ENCODE measurements around the gene CCDC61.

The CCDC61 gene

DNA sequence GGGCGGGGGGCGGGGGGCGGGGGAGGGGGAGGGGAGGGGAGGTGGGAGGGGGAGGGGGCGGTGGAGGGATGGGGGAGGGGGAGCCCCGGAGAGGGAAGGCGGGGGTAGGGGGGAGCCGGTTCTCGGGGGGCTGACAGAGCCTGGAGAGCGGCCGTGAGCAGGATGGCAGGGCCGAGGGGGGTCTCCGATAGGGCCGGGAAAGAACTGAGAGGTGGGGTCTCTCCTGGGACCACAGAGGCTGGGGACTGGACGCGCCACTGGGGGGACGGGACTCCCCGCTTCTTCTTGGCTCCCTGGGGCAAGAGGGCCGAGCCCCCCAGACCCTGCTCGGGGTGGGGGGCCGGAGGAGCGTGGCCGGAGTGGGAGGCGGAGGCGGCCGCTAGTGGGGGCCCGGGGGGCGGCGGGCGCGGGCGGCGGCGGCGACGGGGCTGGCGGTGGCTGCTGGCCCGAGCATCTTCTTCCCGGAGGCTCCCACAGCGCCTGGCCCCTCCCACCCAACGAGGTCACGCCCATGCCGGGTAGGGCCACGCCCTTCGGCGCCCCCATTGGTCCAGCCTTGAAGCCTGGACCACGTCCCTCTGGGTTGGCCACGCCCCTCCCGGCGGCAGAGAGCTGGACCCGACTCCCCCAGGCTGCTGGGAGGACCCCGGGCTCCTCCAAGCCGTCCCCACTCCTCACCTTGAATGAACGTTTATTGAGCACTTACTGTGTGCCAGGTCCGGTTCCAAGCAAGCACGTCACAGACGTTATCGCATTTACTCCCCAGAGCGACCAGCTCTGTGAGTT lies 21.5 kb upstream of the CCDC61 start, which contains the start of gene NOVA2:
TSS of gene NOVA2 (minus strand) at position 313 of the 786 bp plus-strand sequence. CDS start 514 bp downstream, outside the sequence.
- ATAC-seq (peak; percentile 55), DNase-seq (peak; percentile 66)

DNA sequence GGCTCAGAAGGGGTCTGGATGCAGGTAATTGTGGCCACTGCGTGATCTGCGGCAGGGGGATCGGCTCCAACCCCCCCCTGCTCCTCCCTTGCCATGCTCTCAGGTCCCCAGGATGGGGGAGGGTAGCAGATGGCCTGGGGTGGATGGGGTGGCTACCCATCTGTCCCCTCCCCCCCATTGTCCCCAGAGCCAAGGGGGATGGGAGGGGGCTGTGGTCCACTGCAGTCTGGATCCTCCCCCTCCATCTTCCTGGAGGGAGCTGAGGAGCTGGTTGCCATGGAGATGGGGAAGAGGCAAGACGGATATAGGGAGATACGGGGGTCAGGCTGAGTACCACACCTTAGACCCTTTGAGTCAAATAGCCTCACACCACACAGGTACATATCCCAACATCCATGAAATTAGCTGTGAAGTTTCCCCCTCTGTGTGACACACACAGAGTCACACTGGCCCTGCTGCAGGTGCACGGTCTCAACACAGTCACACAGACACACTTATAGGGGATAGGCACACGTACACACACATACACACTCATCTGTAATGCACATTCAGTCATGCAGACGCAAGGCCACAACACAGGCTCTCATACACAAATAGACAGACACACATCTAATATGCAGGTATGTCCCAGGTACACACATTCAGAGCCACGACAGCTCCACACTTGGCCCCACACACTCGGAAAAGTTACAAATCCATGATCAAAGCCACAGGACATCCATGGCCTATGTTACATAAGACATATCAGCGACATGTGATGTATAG lies 19.8 kb upstream of the CCDC61 start:
- DNase-seq (no peak), ATAC-seq (no peak)

DNA sequence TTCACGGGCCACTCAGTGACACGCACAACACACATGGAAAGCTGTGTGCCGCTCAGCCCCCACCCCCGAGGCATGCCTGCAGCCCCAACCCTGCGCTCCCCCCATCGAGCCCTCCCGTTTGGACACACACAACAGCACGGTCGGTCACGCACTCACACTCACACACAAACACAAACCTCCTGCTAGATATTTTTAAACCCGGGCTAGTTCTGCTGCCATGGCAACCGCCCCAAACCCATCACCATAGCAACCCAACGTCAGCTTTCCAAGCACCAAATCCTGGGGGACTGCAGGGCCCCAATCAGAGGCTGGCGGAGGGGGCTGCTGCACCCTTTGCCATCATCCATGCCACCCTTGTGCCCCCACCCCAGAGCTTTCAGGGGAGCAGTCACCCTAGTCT lies 19.1 kb upstream of the CCDC61 start:
- ATAC-seq (no peak), DNase-seq (no peak)

DNA sequence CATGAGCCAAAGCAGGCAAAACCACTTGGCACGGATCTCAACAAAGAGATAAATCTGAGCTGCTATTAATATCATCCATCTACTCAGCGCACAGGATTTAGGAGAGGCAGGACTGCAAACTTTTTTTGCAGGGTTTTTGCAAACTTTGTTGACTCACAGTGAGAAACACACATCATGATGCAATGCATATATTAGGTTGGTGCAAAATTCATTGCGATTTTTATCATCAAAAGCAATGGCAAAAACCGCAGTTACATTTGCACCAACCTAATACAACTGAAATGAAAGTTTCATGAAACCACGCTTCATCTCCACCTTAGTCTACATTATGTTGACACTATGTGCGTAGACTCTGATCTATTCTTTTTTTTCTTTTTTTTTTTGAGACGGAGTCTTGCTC lies 17.1 kb upstream of the CCDC61 start:
- no peak for DNase-seq

DNA sequence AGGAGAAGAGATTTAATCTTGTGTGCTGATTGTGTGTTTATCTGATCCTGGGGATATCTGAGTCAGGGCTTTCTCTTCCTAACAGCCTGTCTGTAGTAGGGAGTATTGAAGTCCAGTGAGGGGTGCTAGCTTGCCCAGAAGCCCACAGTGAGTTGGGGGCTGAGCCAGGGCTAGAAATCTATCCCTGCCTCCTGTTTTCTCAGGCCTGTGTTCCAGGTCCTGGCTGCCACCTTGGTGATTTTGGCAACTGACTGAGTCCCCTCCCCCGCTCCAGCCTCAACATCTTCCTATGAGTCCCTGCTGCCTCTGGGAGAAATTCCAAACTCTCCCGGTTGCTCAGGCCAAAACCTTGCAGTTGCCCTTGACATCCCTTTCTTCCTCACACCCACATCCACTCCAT lies 13.9 kb upstream of the CCDC61 start:
- DNase-seq: no peak
- no peak for ATAC-seq

More for the DNA sequence above, 17.1 kb upstream of the CCDC61 start:
- ATAC-seq: no peak

- DNase-seq (no peak), ATAC-seq (no peak)
Observed at GRCh38 chr19:45985321-45985720, 9.9 kb upstream of the CCDC61 start.

DNA sequence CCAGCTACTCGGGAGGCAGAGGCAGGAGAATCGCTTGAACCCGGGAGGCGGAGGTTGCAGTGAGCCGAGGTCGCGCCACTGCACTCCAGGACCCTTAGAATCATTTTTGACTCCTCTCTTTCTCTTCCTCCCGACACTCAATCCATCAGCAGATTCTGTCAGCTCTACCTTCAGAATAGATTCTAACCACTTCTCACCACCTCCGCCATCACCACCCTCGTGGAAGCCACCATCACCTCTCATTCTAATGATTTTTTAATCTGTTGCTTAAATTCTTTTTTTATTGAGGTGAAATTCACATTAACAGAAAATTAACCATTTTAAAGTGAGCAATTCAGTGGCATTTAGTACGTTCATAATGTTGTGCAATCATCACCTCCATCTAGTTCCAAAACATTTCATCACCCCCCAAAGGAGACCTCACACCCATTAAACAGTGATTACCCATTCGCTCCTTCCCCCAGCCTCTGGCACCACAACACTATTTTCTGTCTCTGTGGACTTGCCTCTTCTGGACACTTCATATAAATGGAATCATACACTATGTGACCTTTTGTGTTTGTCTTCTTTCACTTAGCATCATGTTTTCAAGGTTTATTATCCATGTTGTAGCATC lies 5.0 kb upstream of the CCDC61 start:
- no peak for DNase-seq
- no peak for ATAC-seq

- no peak for DNase-seq
- ATAC-seq: peak; percentile 1
Observed at GRCh38 chr19:45994456-45994997, 740 bp upstream of the CCDC61 start.

GRCh38 chr19:45995715-45996385 lies 583 bp downstream of the CCDC61 start:
- ATAC-seq (no peak), DNase-seq (no peak)

GRCh38 chr19:45996933-45997332 lies 1.7 kb downstream of the CCDC61 start:
- DNase-seq (no peak), ATAC-seq (no peak)

GRCh38 chr19:45998834-45999233 lies 3.6 kb downstream of the CCDC61 start:
- DNase-seq (no peak), ATAC-seq (no peak)

GRCh38 chr19:45999653-46000121 lies 4.4 kb downstream of the CCDC61 start:
- no peak for ATAC-seq
- peak; percentile 36 for DNase-seq

DNA sequence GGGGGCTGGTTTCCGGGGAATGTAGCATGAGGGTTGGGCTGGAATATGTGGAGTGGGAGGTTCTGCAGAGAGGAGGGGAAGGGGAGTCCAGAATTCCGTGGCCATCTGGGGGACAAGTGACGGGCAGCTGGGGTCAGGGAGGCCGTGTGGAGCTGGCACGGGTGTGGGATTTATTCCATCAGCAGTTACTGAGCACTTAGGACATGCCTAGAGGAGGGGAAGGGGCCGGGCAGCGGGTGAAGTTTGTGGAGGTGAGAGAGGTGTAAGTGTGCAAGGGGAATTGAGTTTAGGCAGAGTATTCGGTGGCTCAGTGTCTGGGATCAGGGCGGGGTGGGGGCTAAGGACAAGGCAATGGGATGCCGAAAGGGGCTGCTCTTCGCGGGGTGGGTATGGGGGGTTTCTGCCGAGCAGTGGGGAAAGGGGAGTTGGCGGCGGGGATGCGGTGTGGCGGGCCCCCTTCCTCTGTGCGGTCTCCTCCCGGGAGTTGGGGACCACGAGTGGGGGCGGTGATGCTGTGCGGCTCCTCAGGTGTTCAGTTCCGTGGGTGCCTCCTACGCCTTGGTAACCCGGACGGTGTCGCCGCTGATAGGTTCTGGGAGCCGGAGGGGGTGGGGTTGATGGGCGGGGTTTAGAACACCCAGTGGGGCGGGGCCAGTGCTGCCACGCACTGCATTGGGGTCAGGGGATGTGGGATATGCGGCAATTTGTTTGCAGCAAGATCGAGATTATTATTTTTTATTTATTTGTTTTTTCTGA lies 5.4 kb downstream of the CCDC61 start:
- peak; percentile 66 for DNase-seq
- ATAC-seq: peak; percentile 77

GRCh38 chr19:46002678-46003275 lies 7.5 kb downstream of the CCDC61 start:
- DNase-seq: no peak
- no peak for ATAC-seq

DNA sequence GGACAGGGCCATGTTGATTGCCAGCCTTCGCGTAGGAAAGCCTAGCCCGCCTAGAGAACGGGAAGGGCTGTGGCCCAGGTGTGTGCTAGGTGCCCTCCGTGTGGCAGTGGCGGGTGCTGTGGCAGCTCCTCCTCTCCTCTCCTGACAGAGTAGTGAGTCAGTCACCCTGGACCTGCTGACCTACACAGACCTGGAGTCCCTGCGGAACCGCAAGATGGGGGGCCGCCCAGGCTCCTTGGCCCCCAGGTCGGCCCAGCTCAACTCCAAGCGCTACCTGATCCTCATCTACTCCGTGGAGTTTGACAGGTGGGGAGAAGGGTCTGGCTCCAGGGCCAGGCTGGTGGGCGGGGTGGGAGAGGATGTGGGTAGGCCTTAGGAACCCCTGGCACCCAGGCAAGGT lies 11.1 kb downstream of the CCDC61 start:
- ATAC-seq (no peak), DNase-seq (no peak)

DNA sequence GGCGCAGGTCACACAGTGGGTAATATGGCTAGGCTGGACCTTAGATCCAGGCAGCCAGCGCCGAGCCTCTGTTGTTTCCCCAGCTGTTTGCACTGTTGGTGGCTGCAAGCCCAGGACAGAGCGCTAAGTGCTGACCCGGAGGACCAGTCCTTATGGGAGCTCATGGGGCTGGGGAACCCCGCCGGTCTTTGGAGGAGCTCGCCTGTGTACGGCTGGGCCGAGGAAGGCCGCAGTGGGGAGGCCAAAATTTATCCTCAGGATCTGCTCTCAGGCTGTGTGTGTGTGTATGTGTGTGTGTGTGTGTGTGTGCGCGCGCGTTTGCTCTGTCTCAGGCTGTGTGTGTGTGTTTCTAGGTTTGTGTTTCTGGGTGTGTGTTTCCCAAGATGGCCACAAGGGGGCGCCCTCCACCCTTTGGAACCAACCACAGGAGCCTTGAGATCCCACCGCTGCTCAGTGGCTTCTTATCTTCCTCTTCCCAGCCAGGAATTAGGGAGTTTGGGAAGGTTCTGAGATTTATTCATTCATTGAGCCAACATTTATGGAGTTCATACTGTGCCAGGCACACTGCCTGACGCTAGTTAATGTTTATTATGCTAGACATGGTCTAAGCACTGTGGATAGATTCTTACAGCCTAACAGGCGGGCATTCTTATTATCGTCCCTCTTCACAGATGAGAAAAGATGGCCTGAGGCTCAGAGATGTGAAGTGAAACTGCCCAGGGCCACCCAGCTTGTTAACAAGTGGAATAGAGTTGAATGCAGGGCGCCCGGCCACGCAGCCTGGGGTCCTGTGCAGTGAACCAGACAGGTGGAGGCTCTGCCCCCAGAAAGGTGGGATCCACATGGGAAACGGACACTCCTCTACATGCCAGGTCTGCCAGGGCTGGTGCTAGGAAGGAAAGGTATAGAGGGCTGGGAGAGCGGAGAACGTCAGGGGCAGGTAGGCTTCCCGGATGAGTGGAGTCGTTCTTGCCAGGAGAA lies 14.6 kb downstream of the CCDC61 start:
- peak; percentile 72 for DNase-seq
- peak; percentile 81 for ATAC-seq

DNA sequence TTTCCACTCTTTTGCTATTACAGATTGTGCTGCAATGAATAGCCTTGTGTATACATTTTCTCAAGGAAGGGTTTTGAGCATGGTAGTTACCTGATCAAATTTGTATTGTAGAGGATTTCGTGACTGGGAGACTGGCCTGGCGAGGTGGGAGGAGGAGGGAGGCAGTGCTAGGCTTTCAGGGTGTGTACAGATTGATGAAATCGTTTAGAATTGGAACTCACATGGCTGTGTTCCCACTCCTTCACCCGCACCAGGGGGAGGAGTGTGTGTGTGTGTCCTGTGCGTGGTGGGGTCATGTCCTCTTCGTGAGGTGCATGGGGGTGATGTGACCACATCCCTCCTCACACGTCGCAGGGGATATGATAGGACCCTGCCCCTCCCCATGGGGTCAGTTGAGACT lies 19.3 kb downstream of the CCDC61 start:
- ATAC-seq (no peak), DNase-seq (no peak)

DNA sequence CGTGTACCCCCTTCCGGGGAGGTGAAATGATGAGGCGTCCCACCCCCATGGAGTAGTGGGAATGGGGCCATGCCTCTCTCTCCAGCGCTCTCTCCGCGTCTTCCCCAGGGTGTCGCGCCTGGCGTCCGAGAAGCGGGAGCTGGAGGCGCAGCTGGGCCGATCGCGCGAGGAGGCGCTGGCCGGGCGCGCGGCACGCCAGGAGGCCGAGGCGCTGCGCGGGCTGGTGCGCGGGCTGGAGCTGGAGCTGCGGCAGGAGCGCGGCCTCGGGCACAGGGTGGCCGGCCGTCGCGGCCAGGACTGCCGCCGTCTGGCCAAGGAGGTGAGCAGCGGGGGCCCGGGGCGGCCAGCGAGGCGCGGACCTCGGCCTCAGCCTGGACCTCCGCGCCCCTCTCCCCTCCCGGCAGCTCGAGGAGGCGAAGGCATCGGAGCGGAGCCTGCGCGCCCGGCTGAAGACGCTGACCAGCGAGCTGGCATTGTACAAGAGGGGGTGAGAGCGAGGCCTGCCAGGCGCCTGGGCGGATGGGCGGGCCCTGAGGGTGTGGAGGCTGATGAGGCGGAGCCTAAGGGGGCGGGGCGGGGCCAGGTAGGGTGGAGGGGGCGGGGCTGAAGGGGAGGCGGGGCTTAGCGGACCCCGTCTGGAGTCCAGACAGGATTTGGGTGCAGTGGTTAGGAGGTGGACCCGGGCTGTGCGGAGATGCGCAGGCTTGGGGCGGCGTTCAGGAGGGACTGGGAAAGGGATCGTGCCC lies 19.8 kb downstream of the CCDC61 start:
- peak; percentile 63 for ATAC-seq
- peak; percentile 75 for DNase-seq
